ENCODE results near the gene GRIN3A.

GRIN3A gene

DNA sequence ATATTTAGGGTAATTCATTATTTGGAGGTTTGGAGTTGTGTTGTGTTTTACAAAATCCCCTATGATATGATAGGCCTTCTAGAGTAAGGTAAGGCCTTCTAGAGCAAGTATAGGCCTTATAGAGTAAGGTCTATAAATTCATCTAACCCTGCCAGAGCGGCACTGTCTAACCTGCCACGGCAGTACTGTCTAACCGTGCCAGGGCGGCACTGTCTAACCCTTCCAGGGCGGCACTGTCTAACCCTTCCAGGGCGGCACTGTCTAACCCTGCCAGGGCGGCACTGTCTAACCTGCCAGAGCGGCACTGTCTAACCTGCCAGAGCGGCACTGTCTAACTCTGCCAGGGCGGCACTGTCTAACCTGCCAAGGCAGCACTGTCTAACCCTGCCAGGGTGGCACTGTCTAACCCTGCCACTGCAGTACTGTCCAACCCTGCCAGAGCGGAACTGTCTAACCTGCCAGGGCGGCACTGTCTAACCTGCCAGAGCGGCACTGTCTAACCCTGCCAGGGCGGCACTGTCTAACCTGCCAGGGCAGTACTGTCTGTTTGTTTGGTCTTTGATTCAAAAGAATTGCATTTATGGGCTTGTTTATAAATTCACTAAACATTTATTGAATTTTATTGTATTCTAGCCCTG is 195.2 kb downstream of the GRIN3A start:
- H3K9ac ChIP-seq (ENCODE audit: low read length) = no peak overlapping the region
- H4K20me1 ChIP-seq (ENCODE audit: insufficient read depth, low read length) = no peaks in the 10 kb centered on the region
- peaks cover 79% of the 10 kb centered on the region for H3K36me3 ChIP-seq (ENCODE audit: insufficient read depth, low read length)

DNA sequence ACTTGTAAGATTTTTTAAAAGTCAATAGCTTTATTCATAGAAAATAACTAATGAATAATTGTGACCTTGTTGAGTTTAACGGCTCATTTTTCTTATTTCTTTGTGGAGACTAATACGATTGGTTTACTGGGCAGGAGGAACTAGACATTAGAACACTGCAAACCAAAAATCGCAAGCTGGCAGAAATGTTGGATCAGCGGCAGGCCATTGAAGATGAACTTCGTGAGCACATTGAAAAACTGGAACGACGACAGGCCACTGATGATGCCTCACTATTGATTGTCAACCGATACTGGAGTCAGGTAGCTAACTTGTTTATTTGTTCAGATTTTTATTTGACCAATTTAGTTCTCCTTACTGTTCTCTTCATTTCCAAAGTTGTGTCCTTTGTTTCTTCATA is 198.4 kb downstream of the GRIN3A start:
- H3K79me2 ChIP-seq (ENCODE audit: insufficient read depth, low read length) = no peaks in the 10 kb centered on the region
- H3F3A ChIP-seq (ENCODE audit: insufficient read depth, low read length) = no peaks in the 10 kb centered on the region
- no peak overlapping the region for H3K4me2 ChIP-seq (ENCODE audit: low read length)
- H3K9ac ChIP-seq (ENCODE audit: low read length) = no peak overlapping the region
- H3K27me3 ChIP-seq (ENCODE audit: insufficient read depth, low read length) = no peaks in the 10 kb centered on the region
- H3K9me3 ChIP-seq (ENCODE audit: low read length) = no peaks in the 10 kb centered on the region
- no peak for TF ChIP-seq EZH2 (IDR thresholded peaks at IDR 0.05; ENCODE audit: borderline replicate concordance, low read length)
- TF ChIP-seq, protein P1, sequence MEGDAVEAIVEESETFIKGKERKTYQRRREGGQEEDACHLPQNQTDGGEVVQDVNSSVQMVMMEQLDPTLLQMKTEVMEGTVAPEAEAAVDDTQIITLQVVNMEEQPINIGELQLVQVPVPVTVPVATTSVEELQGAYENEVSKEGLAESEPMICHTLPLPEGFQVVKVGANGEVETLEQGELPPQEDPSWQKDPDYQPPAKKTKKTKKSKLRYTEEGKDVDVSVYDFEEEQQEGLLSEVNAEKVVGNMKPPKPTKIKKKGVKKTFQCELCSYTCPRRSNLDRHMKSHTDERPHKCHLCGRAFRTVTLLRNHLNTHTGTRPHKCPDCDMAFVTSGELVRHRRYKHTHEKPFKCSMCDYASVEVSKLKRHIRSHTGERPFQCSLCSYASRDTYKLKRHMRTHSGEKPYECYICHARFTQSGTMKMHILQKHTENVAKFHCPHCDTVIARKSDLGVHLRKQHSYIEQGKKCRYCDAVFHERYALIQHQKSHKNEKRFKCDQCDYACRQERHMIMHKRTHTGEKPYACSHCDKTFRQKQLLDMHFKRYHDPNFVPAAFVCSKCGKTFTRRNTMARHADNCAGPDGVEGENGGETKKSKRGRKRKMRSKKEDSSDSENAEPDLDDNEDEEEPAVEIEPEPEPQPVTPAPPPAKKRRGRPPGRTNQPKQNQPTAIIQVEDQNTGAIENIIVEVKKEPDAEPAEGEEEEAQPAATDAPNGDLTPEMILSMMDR (IDR thresholded peaks at IDR 0.05; ENCODE audit: low read length) = no peak
- no peaks in the 10 kb centered on the region for H3K4me1 ChIP-seq (ENCODE audit: insufficient read depth, low read length, severe bottlenecking)
- no peaks in the 10 kb centered on the region for H3K9me2 ChIP-seq (ENCODE audit: low read depth, low read length)
- H3K36me3 ChIP-seq (ENCODE audit: insufficient read depth, low read length) = peaks cover 81% of the 10 kb centered on the region
- H4K20me1 ChIP-seq (ENCODE audit: insufficient read depth, low read length) = no peaks in the 10 kb centered on the region
- no peak overlapping the region for H2AFZ ChIP-seq (ENCODE audit: low read length)
- no peak overlapping the region for H3K27ac ChIP-seq (ENCODE audit: low read depth, low read length, poor library complexity, severe bottlenecking)
- H3K4me3 ChIP-seq (ENCODE audit: low read depth, low read length, poor library complexity, severe bottlenecking) = no peak overlapping the region

More for the DNA sequence above, 195.2 kb downstream of the GRIN3A start:
- H3K9me2 ChIP-seq (ENCODE audit: low read depth, low read length) = no peaks in the 10 kb centered on the region
- no peak overlapping the region for H2AFZ ChIP-seq (ENCODE audit: low read length)
- no peak overlapping the region for H3K4me2 ChIP-seq (ENCODE audit: low read length)
- no peaks in the 10 kb centered on the region for H3K4me1 ChIP-seq (ENCODE audit: insufficient read depth, low read length, severe bottlenecking)
- H3K4me3 ChIP-seq (ENCODE audit: low read depth, low read length, poor library complexity, severe bottlenecking) = no peak overlapping the region
- H3K9me3 ChIP-seq (ENCODE audit: low read length) = no peaks in the 10 kb centered on the region
- H3K27ac ChIP-seq (ENCODE audit: low read depth, low read length, poor library complexity, severe bottlenecking) = no peak overlapping the region
- no peaks in the 10 kb centered on the region for H3K27me3 ChIP-seq (ENCODE audit: insufficient read depth, low read length)
- TF ChIP-seq, protein P1 (IDR thresholded peaks at IDR 0.05; ENCODE audit: low read length) = no peak
- TF ChIP-seq EZH2 (IDR thresholded peaks at IDR 0.05; ENCODE audit: borderline replicate concordance, low read length) = no peak
- H3K79me2 ChIP-seq (ENCODE audit: insufficient read depth, low read length) = no peaks in the 10 kb centered on the region
- H3F3A ChIP-seq (ENCODE audit: insufficient read depth, low read length) = no peaks in the 10 kb centered on the region

DNA sequence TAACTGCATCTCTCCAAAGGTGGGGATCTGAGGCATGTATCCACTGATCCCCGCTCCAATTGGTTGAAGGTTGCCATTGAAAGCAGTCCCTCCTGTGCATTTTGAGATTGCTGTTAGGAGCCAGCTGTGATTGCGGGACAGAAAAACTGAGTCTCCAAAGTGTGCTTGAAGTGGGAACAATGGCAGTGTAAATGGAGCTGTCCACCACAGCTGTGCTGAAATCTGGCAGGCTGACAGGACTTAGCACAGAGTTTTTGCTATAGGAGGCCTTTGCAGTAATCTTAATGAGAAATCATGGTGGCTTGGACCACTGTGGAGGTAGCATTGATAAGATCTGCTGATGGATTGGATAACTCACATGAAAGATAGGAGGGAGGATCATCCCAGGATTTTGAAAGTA is 201.5 kb downstream of the GRIN3A start:
- Histone ChIP-seq H3K9me3 (ENCODE audit: low read length) (no peaks in the 10 kb centered on the region), H4K20me1 (ENCODE audit: insufficient read depth, low read length) (no peaks in the 10 kb centered on the region), H3K4me3 (ENCODE audit: low read depth, low read length, poor library complexity, severe bottlenecking) (no peak overlapping the region), H3K27ac (ENCODE audit: low read depth, low read length, poor library complexity, severe bottlenecking) (no peak overlapping the region), H3K9me2 (ENCODE audit: low read depth, low read length) (no peaks in the 10 kb centered on the region), H3K79me2 (ENCODE audit: insufficient read depth, low read length) (peaks cover 7% of the 10 kb centered on the region; the same call in 1 of the 2 replicates), H3K4me2 (ENCODE audit: low read length) (no peak overlapping the region), H2AFZ (ENCODE audit: low read length) (no peak overlapping the region), H3K27me3 (ENCODE audit: insufficient read depth, low read length) (no peaks in the 10 kb centered on the region), H3K4me1 (ENCODE audit: insufficient read depth, low read length, severe bottlenecking) (peaks cover 16% of the 10 kb centered on the region), H3K36me3 (ENCODE audit: insufficient read depth, low read length) (peaks cover 58% of the 10 kb centered on the region), H3F3A (ENCODE audit: insufficient read depth, low read length) (no peaks in the 10 kb centered on the region), H3K9ac (ENCODE audit: low read length) (no peak overlapping the region)
- no peak for TF ChIP-seq EZH2 (IDR thresholded peaks at IDR 0.05; ENCODE audit: borderline replicate concordance, low read length)
- TF ChIP-seq, protein P1 (IDR thresholded peaks at IDR 0.05; ENCODE audit: low read length) = no peak
